Rectal smooth muscle tissue (tissue), 1 donor: ENCODE measurements around the gene NUDT22.
A peak's percentile ranks its signal among the peaks of the same experiment; 100 is the strongest.

Experiments used
- H3K27ac ChIP-seq: one replicate; pipeline ENCODE4 v1.7.0; 2013; ENCODE audit warnings: low read depth, low read length, inconsistent platforms
- H3K27me3 ChIP-seq: one replicate; pipeline ENCODE4 v1.7.0; 2013; ENCODE audit warnings: low read length; ENCODE audit not compliant: control insufficient read depth, insufficient read depth
- H3K36me3 ChIP-seq: one replicate; pipeline ENCODE4 v1.7.0; 2013; ENCODE audit warnings: low read length; ENCODE audit not compliant: control insufficient read depth, insufficient read depth
- H3K4me1 ChIP-seq: one replicate; pipeline ENCODE4 v1.7.0; 2013; ENCODE audit warnings: low read length; ENCODE audit not compliant: control insufficient read depth, insufficient read depth
- H3K4me3 ChIP-seq: one replicate; pipeline ENCODE4 v1.7.0; 2013; ENCODE audit warnings: low read length
- H3K9ac ChIP-seq: one replicate; pipeline ENCODE4 v1.7.0; 2013; ENCODE audit warnings: low read length

Gene NUDT22

GRCh38 chr11:64224151-64224890 is 1.8 kb upstream of the NUDT22 start:
- Histone ChIP-seq H3K27me3 (no peaks in the 10 kb centered on the region), H3K27ac (no peak overlapping the region), H3K9ac (no peak overlapping the region), H3K36me3 (peaks cover 4% of the 10 kb centered on the region), H3K4me3 (no peak overlapping the region), H3K4me1 (peaks cover 9% of the 10 kb centered on the region)

- peak overlapping the region; percentile 86 for H3K4me3 ChIP-seq
- peaks cover 14% of the 10 kb centered on the region for H3K4me1 ChIP-seq
- H3K27me3 ChIP-seq: no peaks in the 10 kb centered on the region
- H3K36me3 ChIP-seq: peaks cover 4% of the 10 kb centered on the region
- H3K27ac ChIP-seq: no peak overlapping the region
- H3K9ac ChIP-seq: peak overlapping the region; percentile 24
Observed at GRCh38 chr11:64224891-64225607, 1.0 kb upstream of the NUDT22 start.

- Histone ChIP-seq H3K27me3 (no peaks in the 10 kb centered on the region), H3K9ac (peak overlapping the region; percentile 89), H3K27ac (peak overlapping the region; percentile 88), H3K4me3 (peak overlapping the region; percentile 86), H3K36me3 (no peaks in the 10 kb centered on the region), H3K4me1 (peaks cover 14% of the 10 kb centered on the region)
Observed at GRCh38 chr11:64226507-64227051, 505 bp downstream of the NUDT22 start.

GRCh38 chr11:64227405-64227956 is 1.4 kb downstream of the NUDT22 start:
- H3K36me3 ChIP-seq: no peaks in the 10 kb centered on the region
- no peaks in the 10 kb centered on the region for H3K27me3 ChIP-seq
- peaks cover 14% of the 10 kb centered on the region for H3K4me1 ChIP-seq
- peak overlapping the region; percentile 86 for H3K4me3 ChIP-seq
- H3K27ac ChIP-seq: no peak overlapping the region
- peak overlapping the region; percentile 19 for H3K9ac ChIP-seq

GRCh38 chr11:64229090-64229743 is 3.1 kb downstream of the NUDT22 start:
- Histone ChIP-seq H3K27ac (peak overlapping the region; percentile 93), H3K9ac (no peak overlapping the region), H3K36me3 (no peaks in the 10 kb centered on the region), H3K4me1 (peaks cover 21% of the 10 kb centered on the region), H3K4me3 (peak overlapping the region; percentile 91), H3K27me3 (no peaks in the 10 kb centered on the region)

- Histone ChIP-seq H3K27me3 (no peaks in the 10 kb centered on the region), H3K27ac (peak overlapping the region; percentile 93), H3K4me1 (peaks cover 21% of the 10 kb centered on the region), H3K9ac (no peak overlapping the region), H3K36me3 (no peaks in the 10 kb centered on the region), H3K4me3 (peak overlapping the region; percentile 91)
Observed at GRCh38 chr11:64229744-64230170, 3.7 kb downstream of the NUDT22 start.

- Histone ChIP-seq H3K27ac (peak within 1 kb of the TSS; percentile 93), H3K36me3 (no peaks in the 10 kb centered on the region), H3K27me3 (no peaks in the 10 kb centered on the region), H3K9ac (peak within 1 kb of the TSS; percentile 74), H3K4me3 (peak within 1 kb of the TSS; percentile 91), H3K4me1 (peaks cover 25% of the 10 kb centered on the region)
Observed at GRCh38 chr11:64230171-64230984, 4.3 kb downstream of the NUDT22 start, which contains the start of gene DNAJC4. Gene DNAJC4, plus strand, starts transcription at chr11:64230548. Its CDS starts 307 bp downstream, at chr11:64230855.

GRCh38 chr11:64230985-64231365 is 4.9 kb downstream of the NUDT22 start:
- Histone ChIP-seq H3K9ac (peak overlapping the region; percentile 74), H3K27me3 (no peaks in the 10 kb centered on the region), H3K36me3 (no peaks in the 10 kb centered on the region), H3K27ac (peak overlapping the region; percentile 93), H3K4me3 (peak overlapping the region; percentile 91), H3K4me1 (peaks cover 27% of the 10 kb centered on the region)

GRCh38 chr11:64231546-64231945 is 5.5 kb downstream of the NUDT22 start:
- no peak overlapping the region for H3K9ac ChIP-seq
- H3K27me3 ChIP-seq: no peaks in the 10 kb centered on the region
- peaks cover 25% of the 10 kb centered on the region for H3K4me1 ChIP-seq
- H3K4me3 ChIP-seq: no peak overlapping the region
- no peaks in the 10 kb centered on the region for H3K36me3 ChIP-seq
- H3K27ac ChIP-seq: no peak overlapping the region

GRCh38 chr11:64232182-64232966 is 6.3 kb downstream of the NUDT22 start:
- no peak overlapping the region for H3K9ac ChIP-seq
- H3K27ac ChIP-seq: no peak overlapping the region
- H3K4me1 ChIP-seq: peaks cover 18% of the 10 kb centered on the region
- H3K27me3 ChIP-seq: no peaks in the 10 kb centered on the region
- no peak overlapping the region for H3K4me3 ChIP-seq
- no peaks in the 10 kb centered on the region for H3K36me3 ChIP-seq

GRCh38 chr11:64232967-64233315 is 6.9 kb downstream of the NUDT22 start:
- H3K9ac ChIP-seq: no peak overlapping the region
- H3K27ac ChIP-seq: no peak overlapping the region
- H3K36me3 ChIP-seq: peaks cover 2% of the 10 kb centered on the region
- peaks cover 18% of the 10 kb centered on the region for H3K4me1 ChIP-seq
- no peaks in the 10 kb centered on the region for H3K27me3 ChIP-seq
- H3K4me3 ChIP-seq: no peak overlapping the region
